Upper lobe of left lung (tissue), 4 donors: Measurements from ENCODE around the gene RARB.

Experiments used
- CTCF ChIP-seq, 6 experiments: fragments of 450-650 bp in 4 of 6; fragments of 200-600 bp in 2 of 6; sonication (generic) in 2 of 6; IDR thresholded peaks; one replicate each; pipeline ENCODE4 v1.5.1; 2016 to 2019; ENCODE audit warnings: antibody characterized with exemption in 6 of 6
- POLR2A ChIP-seq, 4 donors: fragments of 450-650 bp; IDR thresholded peaks; one replicate each; pipeline ENCODE4 v1.5.1; 2016 to 2017; ENCODE audit warnings: antibody characterized with exemption in 4 of 4, mild to moderate bottlenecking in 2 of 4

DNA sequence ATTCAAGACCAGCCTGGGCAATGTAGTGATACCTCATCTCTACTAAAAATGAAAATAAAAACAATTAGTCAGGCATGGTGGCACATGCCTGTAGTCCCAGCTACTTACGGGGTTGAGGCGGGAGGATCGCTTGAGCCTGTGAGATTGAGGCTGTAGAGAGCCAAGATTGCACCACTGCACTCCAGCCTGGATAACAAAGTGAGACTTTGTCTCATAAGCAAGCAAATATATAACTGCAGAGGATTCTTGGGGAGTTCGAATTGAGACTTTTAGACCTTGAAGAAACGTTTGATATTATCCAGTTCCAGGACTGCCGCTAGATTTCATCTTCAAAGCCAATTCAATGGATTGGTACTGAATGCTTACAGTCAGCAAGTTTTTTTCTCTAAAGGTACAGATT is 11.9 kb upstream of the RARB start:
- TF ChIP-seq CTCF (IDR thresholded peaks at IDR 0.05) (no peak), POLR2A (IDR thresholded peaks at IDR 0.05) (no peak)
